Measurements from ENCODE around the gene CCDC9B. TPM values are rescaled to one million over a fixed set of nuclear protein-coding genes. Genes with fewer than 3 reads are reported as not detected.

Gene CCDC9B
- total RNA-seq, 1 donor from 2014 or later = not detected

GRCh38 chr15:40358471-40359353, 18.0 kb upstream of the CCDC9B start:
- DNase-seq (ENCODE audit: low spot score) = no peak

DNA sequence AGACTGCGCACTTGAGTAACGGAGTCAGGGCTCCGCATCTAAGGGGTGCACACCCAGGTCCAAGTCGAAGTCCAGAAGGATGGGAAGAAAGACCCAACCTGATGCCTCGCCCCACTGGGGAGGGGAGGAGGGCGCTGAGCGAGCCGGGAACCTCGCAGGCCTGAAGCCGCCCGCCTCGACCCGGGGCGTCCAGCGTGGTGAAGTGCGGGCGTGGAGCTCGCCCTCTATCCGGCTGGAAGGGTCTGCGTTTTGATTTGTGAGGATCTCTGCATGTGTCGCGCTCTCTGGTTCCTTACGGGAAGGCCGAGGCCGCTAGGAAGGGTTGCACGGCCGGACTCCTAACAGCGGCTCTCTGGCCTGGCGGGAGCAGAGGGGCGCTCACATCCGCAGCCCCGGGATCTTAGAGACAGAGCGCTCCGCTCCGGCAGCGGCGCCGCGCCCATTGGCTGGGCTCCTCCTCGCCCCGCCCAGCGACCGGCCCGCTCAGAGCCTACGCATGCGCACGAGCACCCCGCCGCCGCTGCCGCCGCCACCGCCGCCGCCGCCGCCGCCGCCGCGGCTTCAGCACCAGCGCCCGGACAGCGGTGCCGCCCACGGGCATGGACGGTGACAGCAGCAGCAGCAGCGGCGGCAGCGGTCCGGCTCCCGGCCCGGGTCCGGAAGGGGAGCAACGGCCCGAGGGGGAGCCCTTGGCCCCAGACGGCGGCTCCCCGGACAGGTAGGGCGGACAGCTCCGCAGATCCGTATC, 17.2 kb upstream of the CCDC9B start, which contains the start of gene DISP2:
DISP2 (plus strand) TSS at position 497 of the 748 bp plus-strand sequence; CDS start at position 600, 103 bp downstream.
- Histone ChIP-seq H4K20me1 (ENCODE audit: low read depth) (peaks cover 11% of the 10 kb centered on the region), H3K27ac (no peak within 1 kb of the TSS), H3K4me1 (peaks cover 18% of the 10 kb centered on the region), H3K36me3 (no peaks in the 10 kb centered on the region), H3K27me3 (peaks cover 62% of the 10 kb centered on the region), H2AFZ (replicated peaks) (peak within 1 kb of the TSS; percentile 99), H3K79me2 (ENCODE audit: low read depth) (no peaks in the 10 kb centered on the region), H3K9me3 (ENCODE audit: low read depth) (no peaks in the 10 kb centered on the region), H3K9ac (no peak within 1 kb of the TSS), H3K4me2 (peak within 1 kb of the TSS; percentile 98), H3F3A (ENCODE audit: low read depth) (peaks cover 28% of the 10 kb centered on the region), H3K4me3 (peak within 1 kb of the TSS; percentile 70)
- Mint-ChIP-seq H3K4me3 (peak within 1 kb of the TSS; percentile 85), H3K36me3 (no peaks in the 10 kb centered on the region), H3K27ac (no peak within 1 kb of the TSS), H3K4me1 (peaks cover 25% of the 10 kb centered on the region), H3K27me3 (ENCODE audit: insufficient read depth, low read depth) (peaks cover 29% of the 10 kb centered on the region), H3K9me3 (no peaks in the 10 kb centered on the region)
- TF ChIP-seq EZH2phosphoT487 (IDR thresholded peaks at IDR 0.05) (no peak), EZH2 (IDR thresholded peaks at IDR 0.05) (no peak), CTCF (IDR thresholded peaks at IDR 0.05) (no peak)
- DNase-seq (ENCODE audit: low spot score) = peak; percentile 98

More at GRCh38 chr15:40358471-40359353, 18.0 kb upstream of the CCDC9B start:
- peaks cover 33% of the 10 kb centered on the region for H3K27me3 Mint-ChIP-seq (ENCODE audit: insufficient read depth, low read depth)
- H3K36me3 Mint-ChIP-seq = no peaks in the 10 kb centered on the region
- no peaks in the 10 kb centered on the region for H3K9me3 Mint-ChIP-seq
- H3K4me3 ChIP-seq = peak overlapping the region; percentile 70
- H3K27me3 ChIP-seq = peaks cover 62% of the 10 kb centered on the region
- no peak overlapping the region for H3K27ac ChIP-seq
- no peak overlapping the region for H3K27ac Mint-ChIP-seq
- H3K4me3 Mint-ChIP-seq = peak overlapping the region; percentile 85
- H3K36me3 ChIP-seq = no peaks in the 10 kb centered on the region
- TF ChIP-seq EZH2 (IDR thresholded peaks at IDR 0.05) (no peak), CTCF (IDR thresholded peaks at IDR 0.05) (peak; percentile 26), EZH2phosphoT487 (IDR thresholded peaks at IDR 0.05) (no peak)
- H3K4me1 ChIP-seq = peaks cover 18% of the 10 kb centered on the region
- no peak overlapping the region for H3K9ac ChIP-seq
- H4K20me1 ChIP-seq (ENCODE audit: low read depth) = peaks cover 11% of the 10 kb centered on the region
- H3K79me2 ChIP-seq (ENCODE audit: low read depth) = no peaks in the 10 kb centered on the region
- no peaks in the 10 kb centered on the region for H3K9me3 ChIP-seq (ENCODE audit: low read depth)
- H3F3A ChIP-seq (ENCODE audit: low read depth) = peaks cover 28% of the 10 kb centered on the region
- H3K4me1 Mint-ChIP-seq = peaks cover 23% of the 10 kb centered on the region
- no peak overlapping the region for H2AFZ ChIP-seq (replicated peaks)
- H3K4me2 ChIP-seq = peak overlapping the region; percentile 98

DNA sequence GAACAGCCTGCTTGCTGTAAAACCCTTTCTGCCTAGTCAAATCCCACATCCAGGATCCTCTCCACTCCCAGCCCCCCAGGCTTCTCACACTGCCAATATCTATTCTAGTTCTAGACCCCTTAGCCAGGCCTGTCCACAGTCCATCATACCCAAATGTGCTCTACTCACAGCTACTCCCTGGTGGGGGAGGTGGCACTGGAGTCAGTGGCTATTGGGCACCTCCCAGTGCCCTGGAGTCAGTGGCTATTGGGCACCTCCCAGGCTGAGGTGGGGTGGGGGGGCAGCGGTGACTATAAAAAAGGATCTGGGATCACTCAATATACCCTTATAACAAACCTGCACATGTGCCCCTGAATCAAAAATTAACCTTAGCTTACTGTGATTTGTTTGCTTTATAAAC, 16.5 kb upstream of the CCDC9B start:
- Mint-ChIP-seq H3K9me3 (no peaks in the 10 kb centered on the region), H3K27me3 (ENCODE audit: insufficient read depth, low read depth) (peaks cover 27% of the 10 kb centered on the region), H3K4me3 (peak overlapping the region; percentile 82), H3K4me1 (peaks cover 25% of the 10 kb centered on the region), H3K36me3 (no peaks in the 10 kb centered on the region), H3K27ac (no peak overlapping the region)
- Histone ChIP-seq H3K9ac (no peak overlapping the region), H2AFZ (replicated peaks) (no peak overlapping the region), H3K4me3 (peak overlapping the region; percentile 52), H3K27me3 (peaks cover 57% of the 10 kb centered on the region), H3K27ac (no peak overlapping the region), H3K9me3 (ENCODE audit: low read depth) (no peaks in the 10 kb centered on the region), H3K36me3 (no peaks in the 10 kb centered on the region), H3K4me1 (peaks cover 18% of the 10 kb centered on the region), H4K20me1 (ENCODE audit: low read depth) (peaks cover 11% of the 10 kb centered on the region), H3K4me2 (peak overlapping the region; percentile 80), H3F3A (ENCODE audit: low read depth) (peaks cover 28% of the 10 kb centered on the region), H3K79me2 (ENCODE audit: low read depth) (no peaks in the 10 kb centered on the region)
- TF ChIP-seq EZH2phosphoT487 (IDR thresholded peaks at IDR 0.05) = no peak
- no peak for DNase-seq (ENCODE audit: low spot score)
